A549 (cell line): ENCODE results near the gene OR1N2. TPM values are rescaled to one million over a fixed set of nuclear protein-coding genes. Genes with fewer than 3 reads are reported as not detected.

Source experiments
- ATAC-seq, 2 experiments: fragments of 200-7000 bp in 1 of 2; fragments of >200 bp in 1 of 2; cut with Nextera tagmentation in 1 of 2; cut with Tn5 transposase in 1 of 2; 3 replicates each; pipeline versions ENCODE4 v1.8.0 to v1.9.1; 2018 to 2020; ENCODE audit warnings: mild to moderate bottlenecking in 1 of 2, moderate library complexity in 1 of 2
- CTCF ChIA-PET: fragments of 300-600 bp; sonication (Branson Sonifier 250); formaldehyde crosslinking; extraction: SDS; loops from one replicate; lab custom pipeline; 2021; ENCODE audit warnings: antibody characterized with exemption, inconsistent platforms; lab: Yijun Ruan, JAX
- POLR2A ChIA-PET: fragments of 350-600 bp; formaldehyde crosslinking; extraction: SDS; loops from one replicate; lab custom pipeline; 2021; ENCODE audit warnings: antibody characterized with exemption, inconsistent platforms; lab: Yijun Ruan, JAX
- DNase-seq, 2 experiments: peaks; one replicate each; pipeline versions ENCODE4 v3.0.0 to v3.0.0-alpha.2; 2011 to 2016; ENCODE audit warnings: low read depth in 1 of 2, low spot score in 1 of 2
- FAIRE-seq: peaks from 2 replicates; lab custom pipeline; 2011; peaks lifted over from hg19 to GRCh38; lab: Jason Lieb, UNC
- H3K27ac ChIP-seq, 2 experiments: fragments of >200 bp; sonication (Bioruptor Twin); formaldehyde crosslinking; 3 replicates each; pipeline ENCODE4 v1.5.1; 2016 to 2017
- H3K4me1 ChIP-seq: fragments of >200 bp; sonication (Bioruptor Twin); formaldehyde crosslinking; 3 replicates; pipeline ENCODE4 v1.6.1; 2016
- H3K4me2 ChIP-seq: fragments of >200 bp; sonication (Bioruptor Twin); formaldehyde crosslinking; 3 replicates; pipeline ENCODE4 v1.6.1; 2016
- H3K4me3 ChIP-seq: fragments of >200 bp; sonication (Bioruptor Twin); formaldehyde crosslinking; 3 replicates; pipeline ENCODE4 v1.5.1; 2016
- H3K9me3 ChIP-seq: fragments of >200 bp; sonication (Bioruptor Twin); formaldehyde crosslinking; 3 replicates; pipeline ENCODE4 v1.6.1; 2016
- ATOH8 ChIP-seq: fragments of 250-450 bp; sonication (Bioruptor Pico); IDR thresholded peaks from 2 replicates; pipeline ENCODE4 v1.5.0; 2020; ENCODE audit warnings: low read depth, mild to moderate bottlenecking, moderate library complexity
- CBX2 ChIP-seq: fragments of 200-600 bp; sonication (generic); IDR thresholded peaks from 2 replicates; pipeline ENCODE4 v1.6.1; 2016; ENCODE audit warnings: low read depth, mild to moderate bottlenecking, borderline replicate concordance
- CEBPB ChIP-seq, 2 experiments: fragments of >200 bp in 1 of 2; sonication (Bioruptor Twin) in 1 of 2; formaldehyde crosslinking in 1 of 2; IDR thresholded peaks; 2 replicates each; pipeline ENCODE4 v1.6.1; 2012 to 2016
- CHD4 ChIP-seq: fragments of 200-600 bp; sonication (generic); IDR thresholded peaks from 2 replicates; pipeline ENCODE4 v1.6.1; 2016; ENCODE audit warnings: antibody characterized with exemption, mild to moderate bottlenecking, borderline replicate concordance
- E2F6 ChIP-seq: IDR thresholded peaks from 2 replicates; pipeline ENCODE4 v1.6.1; 2012; ENCODE audit warnings: low read depth, borderline replicate concordance
- EHF ChIP-seq: fragments of 250-450 bp; sonication (Bioruptor Pico); IDR thresholded peaks from 2 replicates; pipeline ENCODE4 v1.5.0; 2020; ENCODE audit warnings: mild to moderate bottlenecking
- EHMT2 ChIP-seq: fragments of 200-600 bp; sonication (generic); IDR thresholded peaks from 2 replicates; pipeline ENCODE4 v1.6.1; 2016; ENCODE audit warnings: antibody characterized with exemption, low read depth, mild to moderate bottlenecking, moderate library complexity
- EP300 ChIP-seq, 2 experiments: fragments of >200 bp; sonication (Bioruptor Twin); formaldehyde crosslinking; IDR thresholded peaks; 2 replicates in 1 of 2; 3 replicates in 1 of 2; pipeline ENCODE4 v1.6.1; 2016 to 2017
- FOSB ChIP-seq: fragments of 250-450 bp; sonication (Bioruptor Pico); IDR thresholded peaks from 2 replicates; pipeline ENCODE4 v1.5.0; 2020; ENCODE audit warnings: mild to moderate bottlenecking, moderate library complexity
- FOXS1 ChIP-seq: fragments of 250-450 bp; sonication (Bioruptor Pico); IDR thresholded peaks from 2 replicates; pipeline ENCODE4 v1.5.0; 2020; ENCODE audit warnings: mild to moderate bottlenecking, moderate library complexity
- GATA3 ChIP-seq: IDR thresholded peaks from 2 replicates; pipeline ENCODE4 v1.6.1; 2012; ENCODE audit warnings: borderline replicate concordance
- HES2 ChIP-seq: fragments of >200 bp; sonication (Bioruptor Twin); formaldehyde crosslinking; IDR thresholded peaks from 2 replicates; pipeline ENCODE4 v1.6.1; 2016
- HEYL ChIP-seq: fragments of 250-450 bp; sonication (Bioruptor Pico); IDR thresholded peaks from 2 replicates; pipeline ENCODE4 v1.8.0; 2021; ENCODE audit warnings: mild to moderate bottlenecking, moderate library complexity
- HOXA7 ChIP-seq: fragments of 250-450 bp; sonication (Bioruptor Pico); IDR thresholded peaks from 2 replicates; pipeline ENCODE4 v1.5.0; 2020; ENCODE audit warnings: mild to moderate bottlenecking, moderate library complexity
- HOXB5 ChIP-seq: fragments of 250-450 bp; sonication (Bioruptor Pico); IDR thresholded peaks from 2 replicates; pipeline ENCODE4 v1.5.0; 2020; ENCODE audit warnings: mild to moderate bottlenecking, moderate library complexity
- KDM5A ChIP-seq: fragments of 200-600 bp; sonication (generic); IDR thresholded peaks from 2 replicates; pipeline ENCODE4 v1.6.1; 2016; ENCODE audit warnings: antibody characterized with exemption, mild to moderate bottlenecking
- MAFK ChIP-seq: fragments of 450-650 bp; IDR thresholded peaks from 2 replicates; pipeline ENCODE4 v1.6.1; 2014; ENCODE audit not compliant: partially characterized antibody
- NFE2L2 ChIP-seq: fragments of 150-350 bp; conservative IDR thresholded peaks from 2 replicates; pipeline ENCODE4 v1.6.1; 2014; ENCODE audit warnings: low read length
- PBX3 ChIP-seq: IDR thresholded peaks from 2 replicates; pipeline ENCODE4 v1.6.1; 2012
- POLR2A ChIP-seq: IDR thresholded peaks from 2 replicates; pipeline ENCODE4 v1.6.1; 2012; ENCODE audit warnings: mild to moderate bottlenecking, low read length
- RARB ChIP-seq: fragments of 250-450 bp; sonication (Bioruptor Pico); IDR thresholded peaks from 2 replicates; pipeline ENCODE4 v1.8.0; 2021; ENCODE audit warnings: mild to moderate bottlenecking, moderate library complexity
- RCOR1 ChIP-seq: fragments of 150-350 bp; IDR thresholded peaks from 2 replicates; pipeline ENCODE4 v1.6.1; 2014; ENCODE audit warnings: antibody characterized with exemption, low read length, low read depth
- REST ChIP-seq: fragments of 200-600 bp; sonication (generic); IDR thresholded peaks from 2 replicates; pipeline ENCODE4 v1.6.1; 2016; ENCODE audit warnings: antibody characterized with exemption, mild to moderate bottlenecking, moderate library complexity
- RFX5 ChIP-seq: fragments of 450-650 bp; IDR thresholded peaks from 2 replicates; pipeline ENCODE4 v1.7.1; 2014; ENCODE audit warnings: antibody characterized with exemption, mild to moderate bottlenecking, moderate library complexity
- SMC3 ChIP-seq: fragments of >200 bp; sonication (Bioruptor Twin); formaldehyde crosslinking; IDR thresholded peaks from 3 replicates; pipeline ENCODE4 v1.6.1; 2018; ENCODE audit warnings: inconsistent platforms
- TFCP2L1 ChIP-seq: fragments of 250-450 bp; sonication (Bioruptor Pico); IDR thresholded peaks from 2 replicates; pipeline ENCODE4 v1.5.0; 2021; ENCODE audit warnings: mild to moderate bottlenecking
- USF2 ChIP-seq: fragments of 450-650 bp; IDR thresholded peaks from 2 replicates; pipeline ENCODE4 v1.6.1; 2014; ENCODE audit warnings: antibody characterized with exemption
- ZC3H11A ChIP-seq: fragments of 450-650 bp; IDR thresholded peaks from 2 replicates; pipeline ENCODE4 v1.6.1; 2014; ENCODE audit warnings: antibody characterized with exemption, mild to moderate bottlenecking
- ZFP36 ChIP-seq: fragments of 450-650 bp; IDR thresholded peaks from 2 replicates; pipeline ENCODE4 v1.6.1; 2014; ENCODE audit warnings: borderline replicate concordance; ENCODE audit not compliant: partially characterized antibody
- ZNF302 ChIP-seq: fragments of 250-450 bp; sonication (Bioruptor Pico); IDR thresholded peaks from 2 replicates; pipeline ENCODE4 v1.9.0; 2021; ENCODE audit warnings: inconsistent platforms, mild to moderate bottlenecking, moderate library complexity
- WGBS: methylation state at CpG from one replicate; pipeline ENCODE4 v1.1.6; 2017; ENCODE audit errors: missing lambda C conversion rate; 5-methylcytosine and 5-hydroxymethylcytosine counted together
- polyA plus RNA-seq, 4 experiments: library from polyadenylated mRNA; depleted of rRNA in 3 of 4; stranded (reverse); fragments of >200 nt; fragmentation: RNase III in 1 of 4; extraction: RNeasy Plus Mini Kit Qiagen cat#74134 plus additional on column Dnase treatment in 1 of 4; gene quantifications; 2 replicates in 3 of 4; 3 replicates in 1 of 4; pipeline ENCODE4 v1.2.3, GENCODE V29; 2011 to 2017
- TF ChIP-seq, protein P1 (sequence below): fragments of 150-350 bp; IDR thresholded peaks from 2 replicates; pipeline ENCODE4 v1.6.1; 2014; ENCODE audit warnings: low read depth, mild to moderate bottlenecking, low read length

The OR1N2 gene
- polyA plus RNA-seq, 2 of the 4 experiments (the other 2 are of a cell fraction) = not detected

GRCh38 chr9:122579874-122580273, 27.0 kb downstream of the OR1N2 start:
- WGBS = 75% methylated on average over 5 of the region's 5 CpGs
- ChIA-PET CTCF (no interaction called here), POLR2A (no interaction called here)
- ATAC-seq (peak in 1 of 2 experiments; percentile 27; a peak in 1 of 6 replicates), DNase-seq (peak in 1 of 2 experiments; percentile 2), FAIRE-seq (no peak)
- Histone ChIP-seq H3K4me3 (no peak overlapping the region), H3K27ac (peak overlapping the region; percentile 63 to 75), H3K9me3 (no peaks in the 10 kb centered on the region), H3K4me1 (peaks cover 17% of the 10 kb centered on the region; the same call in 2 of the 3 replicates), H3K4me2 (peak overlapping the region; percentile 54)
- TF ChIP-seq RARB (CRISPR knock-in tag) = no peak
- TF ChIP-seq PBX3 = no peak
- TF ChIP-seq NFE2L2 = no peak
- TF ChIP-seq RFX5 = no peak
- TF ChIP-seq HOXA7 (CRISPR knock-in tag) = no peak
- TF ChIP-seq RCOR1 = no peak
- TF ChIP-seq CBX2 = no peak
- no peak for TF ChIP-seq CHD4
- no peak for TF ChIP-seq EP300 (IDR thresholded peaks at IDR 0.05)
- TF ChIP-seq CEBPB (IDR thresholded peaks at IDR 0.05) = no peak
- no peak for TF ChIP-seq ZFP36
- TF ChIP-seq FOXS1 (CRISPR knock-in tag) = no peak

GRCh38 chr9:122580360-122580759, 27.4 kb downstream of the OR1N2 start:
- no peaks in the 10 kb centered on the region for H3K9me3 ChIP-seq
- WGBS = 55% methylated on average over 3 of the region's 3 CpGs
- FAIRE-seq (peak; percentile 79), DNase-seq (peak; percentile 18 to 70), ATAC-seq (peak; percentile 80 to 93)
- ChIA-PET CTCF (no interaction called here), POLR2A (no interaction called here)
- peak overlapping the region; percentile 63 to 75 for H3K27ac ChIP-seq
- H3K4me3 ChIP-seq = no peak overlapping the region
- H3K4me1 ChIP-seq = peaks cover 17% of the 10 kb centered on the region; the same call in 2 of the 3 replicates
- H3K4me2 ChIP-seq = peak overlapping the region; percentile 54
- TF ChIP-seq E2F6 (no peak), HES2 (no peak), ZC3H11A (no peak), FOSB (no peak), FOXS1 (CRISPR knock-in tag) (no peak), RCOR1 (no peak), USF2 (no peak), EHMT2 (no peak), POLR2A (no peak), RFX5 (no peak), HOXA7 (CRISPR knock-in tag) (no peak), ATOH8 (CRISPR knock-in tag) (no peak), ZNF302 (CRISPR knock-in tag) (no peak), EHF (CRISPR knock-in tag) (no peak), REST (no peak), TFCP2L1 (CRISPR knock-in tag) (no peak), NFE2L2 (peak; percentile 64), HEYL (no peak), KDM5A (no peak), ZFP36 (no peak), MAFK (peak; percentile 97), GATA3 (peak; percentile 31; the same call in 1 of the 2 replicates), HOXB5 (CRISPR knock-in tag) (no peak), SMC3 (no peak)
- TF ChIP-seq, protein P1, sequence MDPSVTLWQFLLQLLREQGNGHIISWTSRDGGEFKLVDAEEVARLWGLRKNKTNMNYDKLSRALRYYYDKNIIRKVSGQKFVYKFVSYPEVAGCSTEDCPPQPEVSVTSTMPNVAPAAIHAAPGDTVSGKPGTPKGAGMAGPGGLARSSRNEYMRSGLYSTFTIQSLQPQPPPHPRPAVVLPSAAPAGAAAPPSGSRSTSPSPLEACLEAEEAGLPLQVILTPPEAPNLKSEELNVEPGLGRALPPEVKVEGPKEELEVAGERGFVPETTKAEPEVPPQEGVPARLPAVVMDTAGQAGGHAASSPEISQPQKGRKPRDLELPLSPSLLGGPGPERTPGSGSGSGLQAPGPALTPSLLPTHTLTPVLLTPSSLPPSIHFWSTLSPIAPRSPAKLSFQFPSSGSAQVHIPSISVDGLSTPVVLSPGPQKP = no peak
